NCI-H2227 (cell line): Measurements from ENCODE around the gene ADAMTS2.
"Not testable (repeated sequence)": the region's sequence is repeated elsewhere in the genome, so short reads cannot be mapped to it uniquely, and the experiment has no call there.

ENCODE experiments used
- DNase-seq: peaks from one replicate; lab custom pipeline; 2025; ENCODE audit not compliant: unreplicated experiment; lab: John Stamatoyannopoulos, UW

ADAMTS2 gene

GRCh38 chr5:179219661-179220620 lies 125.3 kb downstream of the ADAMTS2 start:
- no peak for DNase-seq

GRCh38 chr5:179218943-179219330 lies 126.3 kb downstream of the ADAMTS2 start:
- DNase-seq: no peak

GRCh38 chr5:179217956-179218942 lies 127.0 kb downstream of the ADAMTS2 start:
- no peak for DNase-seq

- no peak for DNase-seq
These were observed 127.9 kb downstream of the ADAMTS2 start for GRCh38 chr5:179217356-179217755.

GRCh38 chr5:179216381-179216780 lies 128.9 kb downstream of the ADAMTS2 start:
- not testable (repeated sequence) for DNase-seq

GRCh38 chr5:179215576-179215975 lies 129.7 kb downstream of the ADAMTS2 start:
- DNase-seq: no peak

- DNase-seq: no peak
These were observed 130.6 kb downstream of the ADAMTS2 start for GRCh38 chr5:179214678-179215077.

- DNase-seq: no peak
These were observed 132.4 kb downstream of the ADAMTS2 start for GRCh38 chr5:179212870-179213269.

- no peak for DNase-seq
These were observed 133.6 kb downstream of the ADAMTS2 start for GRCh38 chr5:179211631-179212030.

- DNase-seq: no peak
These were observed 134.2 kb downstream of the ADAMTS2 start for GRCh38 chr5:179211068-179211467.

- no peak for DNase-seq
These were observed 134.8 kb downstream of the ADAMTS2 start for GRCh38 chr5:179210478-179210877.

GRCh38 chr5:179209359-179210150 lies 135.7 kb downstream of the ADAMTS2 start:
- DNase-seq: no peak

GRCh38 chr5:179208706-179209358 lies 136.4 kb downstream of the ADAMTS2 start:
- DNase-seq: no peak

GRCh38 chr5:179207920-179208705 lies 137.1 kb downstream of the ADAMTS2 start:
- no peak for DNase-seq

GRCh38 chr5:179207470-179207869 lies 137.8 kb downstream of the ADAMTS2 start:
- DNase-seq: no peak

- no peak for DNase-seq
These were observed 138.9 kb downstream of the ADAMTS2 start for GRCh38 chr5:179206366-179206765.

GRCh38 chr5:179205277-179205676 lies 140.0 kb downstream of the ADAMTS2 start:
- DNase-seq: no peak

GRCh38 chr5:179204572-179204971 lies 140.7 kb downstream of the ADAMTS2 start:
- no peak for DNase-seq

GRCh38 chr5:179203248-179203647 lies 142.0 kb downstream of the ADAMTS2 start:
- no peak for DNase-seq
